Thoracic aorta (tissue), 2 donors: ENCODE results near the gene CAD. TPM values are rescaled to one million over a fixed set of nuclear protein-coding genes. Genes with fewer than 3 reads are reported as not detected.

Experiments used
- ATAC-seq: fragments of 150-250 bp; one replicate; pipeline ENCODE4 v1.8.0; 2017; ENCODE audit warnings: low read depth; ENCODE audit not compliant: insufficient number of reproducible peaks, low FRiP score
- DNase-seq: peaks from one replicate; pipeline ENCODE4 v3.0.0-alpha.2; 2020; ENCODE audit warnings: low spot score
- H3K27ac ChIP-seq, 2 donors: fragments of 200-600 bp; sonication (generic); 1 replicate in 1 of 2; 2 replicates in 1 of 2; pipeline ENCODE4 v1.5.1; 2016; ENCODE audit warnings: mild to moderate bottlenecking in 2 of 2, moderate library complexity in 2 of 2
- H3K27me3 ChIP-seq: fragments of 200-600 bp; sonication (generic); replicated peaks from 2 replicates; pipeline ENCODE4 v1.6.0; 2016; ENCODE audit warnings: mild to moderate bottlenecking; ENCODE audit not compliant: insufficient read depth
- H3K36me3 ChIP-seq: fragments of 200-600 bp; sonication (generic); one replicate; pipeline ENCODE4 v1.5.1; 2016
- H3K4me1 ChIP-seq, 2 donors: fragments of 200-600 bp; sonication (generic); 1 replicate in 1 of 2; 2 replicates in 1 of 2; pipeline versions ENCODE4 v1.5.1 to v1.6.0; 2016; ENCODE audit warnings: low read depth in 2 of 2, mild to moderate bottlenecking in 1 of 2; ENCODE audit not compliant: control insufficient read depth in 1 of 2
- H3K4me3 ChIP-seq: fragments of 200-600 bp; sonication (generic); 2 replicates; pipeline ENCODE4 v1.5.1; 2016; ENCODE audit warnings: mild to moderate bottlenecking
- H3K9me3 ChIP-seq: fragments of 200-600 bp; sonication (generic); 2 replicates; pipeline ENCODE4 v1.5.1; 2016
- CTCF ChIP-seq: fragments of 200-600 bp; sonication (generic); IDR thresholded peaks from one replicate; pipeline ENCODE4 v1.5.1; 2019; ENCODE audit warnings: antibody characterized with exemption
- total RNA-seq, 2 donors: library from RNA; depleted of rRNA; stranded (reverse); fragments of >200 nt; gene quantifications; one replicate each; pipeline versions ENCODE4 v1.1.0 to v1.2.3, GENCODE V29; 2016

Gene CAD
- total RNA-seq, 2 donors from 2014 or later, result 16.2 to 25.0 TPM

- Histone ChIP-seq H3K36me3 (peaks cover 57% of the 10 kb centered on the region), H3K4me3 (no peak overlapping the region), H3K4me1 (no peaks in the 10 kb centered on the region), H3K9me3 (no peaks in the 10 kb centered on the region), H3K27me3 (no peaks in the 10 kb centered on the region), H3K27ac (no peak overlapping the region)
- DNase-seq (no peak), ATAC-seq (no peak)
- no peak for TF ChIP-seq CTCF
Measured at GRCh38 chr2:27227501-27227900, 10.3 kb downstream of the CAD start.

- no peaks in the 10 kb centered on the region for H3K27me3 ChIP-seq
- ATAC-seq (no peak), DNase-seq (no peak)
- H3K27ac ChIP-seq, result no peak overlapping the region
- no peaks in the 10 kb centered on the region for H3K9me3 ChIP-seq
- H3K4me1 ChIP-seq, result no peaks in the 10 kb centered on the region
- TF ChIP-seq CTCF, result no peak
- H3K36me3 ChIP-seq, result peaks cover 50% of the 10 kb centered on the region
- H3K4me3 ChIP-seq, result no peak overlapping the region
Measured at GRCh38 chr2:27231921-27232320, 14.8 kb downstream of the CAD start.

- no peaks in the 10 kb centered on the region for H3K9me3 ChIP-seq
- ATAC-seq, result no peak
- no peak for DNase-seq
- H3K4me3 ChIP-seq, result no peak overlapping the region
- no peak overlapping the region for H3K27ac ChIP-seq
- H3K27me3 ChIP-seq, result no peaks in the 10 kb centered on the region
- H3K36me3 ChIP-seq, result peaks cover 61% of the 10 kb centered on the region
- no peak for TF ChIP-seq CTCF
- H3K4me1 ChIP-seq, result no peaks in the 10 kb centered on the region
Measured at GRCh38 chr2:27233341-27233740, 16.2 kb downstream of the CAD start.

- ATAC-seq, result no peak
- Histone ChIP-seq H3K9me3 (no peaks in the 10 kb centered on the region), H3K36me3 (peaks cover 78% of the 10 kb centered on the region), H3K4me1 (no peaks in the 10 kb centered on the region), H3K4me3 (no peak overlapping the region), H3K27ac (no peak overlapping the region), H3K27me3 (no peaks in the 10 kb centered on the region)
- DNase-seq, result no peak
- no peak for TF ChIP-seq CTCF
Measured at GRCh38 chr2:27236136-27236535, 19.0 kb downstream of the CAD start.

GRCh38 chr2:27236626-27237025, 19.5 kb downstream of the CAD start:
- Histone ChIP-seq H3K4me3 (no peak overlapping the region), H3K36me3 (peaks cover 78% of the 10 kb centered on the region), H3K9me3 (no peaks in the 10 kb centered on the region), H3K27ac (no peak overlapping the region), H3K4me1 (no peaks in the 10 kb centered on the region), H3K27me3 (no peaks in the 10 kb centered on the region)
- no peak for TF ChIP-seq CTCF
- no peak for DNase-seq
- no peak for ATAC-seq
